ENCODE data around the gene NEUROG2. TPM values are rescaled to one million over a fixed set of nuclear protein-coding genes. Genes with fewer than 3 reads are reported as not detected.

The NEUROG2 gene
- total and polyA plus RNA-seq, 9 of the 15 experiments (the other 6 are each of a cell fraction or from before 2014, with no cell fraction given) = 0.07 TPM; not detected in 7

DNA sequence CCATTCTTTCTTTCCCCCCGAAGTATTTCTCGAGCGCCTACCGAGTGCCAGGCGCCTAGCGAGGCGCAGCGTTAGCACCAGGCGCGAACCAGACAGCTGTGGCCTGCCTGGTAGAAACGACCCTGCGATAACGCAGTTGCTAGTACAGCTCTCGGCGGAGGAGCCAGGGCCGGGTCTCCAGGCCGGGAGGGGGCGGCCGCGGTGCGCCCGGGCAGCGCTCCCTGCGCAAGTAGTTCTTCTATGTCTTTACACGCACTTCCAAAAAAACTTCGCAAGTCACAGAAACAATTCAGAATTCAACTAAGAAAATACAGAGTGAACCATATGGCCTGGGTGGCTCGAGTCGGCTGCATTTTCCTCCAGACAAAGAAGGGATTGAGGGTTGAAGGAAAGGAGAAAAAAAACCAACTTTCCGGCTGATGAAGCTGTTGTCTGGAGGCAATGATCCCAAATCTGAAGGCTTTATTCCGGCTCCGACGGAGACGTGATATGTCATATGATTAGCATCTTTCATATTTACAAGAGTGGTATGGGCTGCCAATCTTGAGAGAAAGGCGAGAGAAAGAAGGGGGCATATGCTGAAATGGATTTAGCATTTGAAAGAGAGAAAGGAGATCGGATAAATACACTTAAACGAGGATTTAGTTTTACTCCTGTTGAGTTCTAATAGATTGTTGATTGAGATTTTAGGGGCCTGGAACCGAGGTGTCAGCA lies 7.2 kb upstream of the NEUROG2 start (continued):
- TF ChIP-seq, protein P1, sequence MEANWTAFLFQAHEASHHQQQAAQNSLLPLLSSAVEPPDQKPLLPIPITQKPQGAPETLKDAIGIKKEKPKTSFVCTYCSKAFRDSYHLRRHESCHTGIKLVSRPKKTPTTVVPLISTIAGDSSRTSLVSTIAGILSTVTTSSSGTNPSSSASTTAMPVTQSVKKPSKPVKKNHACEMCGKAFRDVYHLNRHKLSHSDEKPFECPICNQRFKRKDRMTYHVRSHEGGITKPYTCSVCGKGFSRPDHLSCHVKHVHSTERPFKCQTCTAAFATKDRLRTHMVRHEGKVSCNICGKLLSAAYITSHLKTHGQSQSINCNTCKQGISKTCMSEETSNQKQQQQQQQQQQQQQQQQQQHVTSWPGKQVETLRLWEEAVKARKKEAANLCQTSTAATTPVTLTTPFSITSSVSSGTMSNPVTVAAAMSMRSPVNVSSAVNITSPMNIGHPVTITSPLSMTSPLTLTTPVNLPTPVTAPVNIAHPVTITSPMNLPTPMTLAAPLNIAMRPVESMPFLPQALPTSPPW (CRISPR knock-in tag; IDR thresholded peaks at IDR 0.05) = peak; percentile 43
- TF ChIP-seq, protein P2, sequence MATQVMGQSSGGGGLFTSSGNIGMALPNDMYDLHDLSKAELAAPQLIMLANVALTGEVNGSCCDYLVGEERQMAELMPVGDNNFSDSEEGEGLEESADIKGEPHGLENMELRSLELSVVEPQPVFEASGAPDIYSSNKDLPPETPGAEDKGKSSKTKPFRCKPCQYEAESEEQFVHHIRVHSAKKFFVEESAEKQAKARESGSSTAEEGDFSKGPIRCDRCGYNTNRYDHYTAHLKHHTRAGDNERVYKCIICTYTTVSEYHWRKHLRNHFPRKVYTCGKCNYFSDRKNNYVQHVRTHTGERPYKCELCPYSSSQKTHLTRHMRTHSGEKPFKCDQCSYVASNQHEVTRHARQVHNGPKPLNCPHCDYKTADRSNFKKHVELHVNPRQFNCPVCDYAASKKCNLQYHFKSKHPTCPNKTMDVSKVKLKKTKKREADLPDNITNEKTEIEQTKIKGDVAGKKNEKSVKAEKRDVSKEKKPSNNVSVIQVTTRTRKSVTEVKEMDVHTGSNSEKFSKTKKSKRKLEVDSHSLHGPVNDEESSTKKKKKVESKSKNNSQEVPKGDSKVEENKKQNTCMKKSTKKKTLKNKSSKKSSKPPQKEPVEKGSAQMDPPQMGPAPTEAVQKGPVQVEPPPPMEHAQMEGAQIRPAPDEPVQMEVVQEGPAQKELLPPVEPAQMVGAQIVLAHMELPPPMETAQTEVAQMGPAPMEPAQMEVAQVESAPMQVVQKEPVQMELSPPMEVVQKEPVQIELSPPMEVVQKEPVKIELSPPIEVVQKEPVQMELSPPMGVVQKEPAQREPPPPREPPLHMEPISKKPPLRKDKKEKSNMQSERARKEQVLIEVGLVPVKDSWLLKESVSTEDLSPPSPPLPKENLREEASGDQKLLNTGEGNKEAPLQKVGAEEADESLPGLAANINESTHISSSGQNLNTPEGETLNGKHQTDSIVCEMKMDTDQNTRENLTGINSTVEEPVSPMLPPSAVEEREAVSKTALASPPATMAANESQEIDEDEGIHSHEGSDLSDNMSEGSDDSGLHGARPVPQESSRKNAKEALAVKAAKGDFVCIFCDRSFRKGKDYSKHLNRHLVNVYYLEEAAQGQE (IDR thresholded peaks at IDR 0.05; ENCODE audit: borderline replicate concordance) = peak; percentile 23; the same call in 1 of the 2 replicates
- TF ChIP-seq, protein P2 (CRISPR knock-in tag; IDR thresholded peaks at IDR 0.05; ENCODE audit: low read depth) = no peak
- peak; percentile 29; the same call in 1 of the 2 replicates for TF ChIP-seq CTBP1 (IDR thresholded peaks at IDR 0.05; ENCODE audit: borderline replicate concordance)
- TF ChIP-seq, protein P3, sequence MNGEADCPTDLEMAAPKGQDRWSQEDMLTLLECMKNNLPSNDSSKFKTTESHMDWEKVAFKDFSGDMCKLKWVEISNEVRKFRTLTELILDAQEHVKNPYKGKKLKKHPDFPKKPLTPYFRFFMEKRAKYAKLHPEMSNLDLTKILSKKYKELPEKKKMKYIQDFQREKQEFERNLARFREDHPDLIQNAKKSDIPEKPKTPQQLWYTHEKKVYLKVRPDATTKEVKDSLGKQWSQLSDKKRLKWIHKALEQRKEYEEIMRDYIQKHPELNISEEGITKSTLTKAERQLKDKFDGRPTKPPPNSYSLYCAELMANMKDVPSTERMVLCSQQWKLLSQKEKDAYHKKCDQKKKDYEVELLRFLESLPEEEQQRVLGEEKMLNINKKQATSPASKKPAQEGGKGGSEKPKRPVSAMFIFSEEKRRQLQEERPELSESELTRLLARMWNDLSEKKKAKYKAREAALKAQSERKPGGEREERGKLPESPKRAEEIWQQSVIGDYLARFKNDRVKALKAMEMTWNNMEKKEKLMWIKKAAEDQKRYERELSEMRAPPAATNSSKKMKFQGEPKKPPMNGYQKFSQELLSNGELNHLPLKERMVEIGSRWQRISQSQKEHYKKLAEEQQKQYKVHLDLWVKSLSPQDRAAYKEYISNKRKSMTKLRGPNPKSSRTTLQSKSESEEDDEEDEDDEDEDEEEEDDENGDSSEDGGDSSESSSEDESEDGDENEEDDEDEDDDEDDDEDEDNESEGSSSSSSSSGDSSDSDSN (IDR thresholded peaks at IDR 0.05; ENCODE audit: borderline replicate concordance in 1 of 2, low read depth in 2 of 2, low read length in 2 of 2) = peak in 1 of 2 experiments; percentile 66; a peak in 1 of 4 replicates
- no peak for TF ChIP-seq ATF1 (CRISPR knock-in tag; IDR thresholded peaks at IDR 0.05)
- TF ChIP-seq ATF1 (tag; IDR thresholded peaks at IDR 0.05) = 0 out of 2 replicates have a peak, but pooled peaks have one; percentile 10
- TF ChIP-seq EGR1 (conservative IDR thresholded peaks at IDR 0.05) = 0 out of 2 replicates have a peak, but pooled peaks have one; percentile 17
- peak; percentile 30 for TF ChIP-seq HDAC3 (IDR thresholded peaks at IDR 0.05; ENCODE audit: borderline replicate concordance, partially characterized antibody)
- peak; percentile 81 to 85 for TF ChIP-seq NRF1 (conservative IDR thresholded peaks at IDR 0.05 in 1 of 2, IDR thresholded peaks at IDR 0.05 in 1 of 2)
- TF ChIP-seq NR2C1 (IDR thresholded peaks at IDR 0.05) = no peak
- TF ChIP-seq NR2C1 (tag; IDR thresholded peaks at IDR 0.05) = no peak

All from K562 (cell line).